Esophagus muscularis mucosa (tissue), 3 donors: ENCODE data around the gene EPGN.

Source experiments
- EP300 ChIP-seq: sonication (generic); formaldehyde crosslinking; IDR thresholded peaks from one replicate; pipeline ENCODE4 v1.6.1; 2017; ENCODE audit warnings: antibody characterized with exemption
- TF ChIP-seq, protein P1 (sequence below), 3 experiments: fragments of 200-600 bp in 2 of 3; fragments of 450-650 bp in 1 of 3; sonication (generic) in 2 of 3; IDR thresholded peaks; one replicate each; pipeline ENCODE4 v1.5.1; 2017 to 2019; ENCODE audit warnings: antibody characterized with exemption in 3 of 3, mild to moderate bottlenecking in 2 of 3, moderate library complexity in 1 of 3

DNA sequence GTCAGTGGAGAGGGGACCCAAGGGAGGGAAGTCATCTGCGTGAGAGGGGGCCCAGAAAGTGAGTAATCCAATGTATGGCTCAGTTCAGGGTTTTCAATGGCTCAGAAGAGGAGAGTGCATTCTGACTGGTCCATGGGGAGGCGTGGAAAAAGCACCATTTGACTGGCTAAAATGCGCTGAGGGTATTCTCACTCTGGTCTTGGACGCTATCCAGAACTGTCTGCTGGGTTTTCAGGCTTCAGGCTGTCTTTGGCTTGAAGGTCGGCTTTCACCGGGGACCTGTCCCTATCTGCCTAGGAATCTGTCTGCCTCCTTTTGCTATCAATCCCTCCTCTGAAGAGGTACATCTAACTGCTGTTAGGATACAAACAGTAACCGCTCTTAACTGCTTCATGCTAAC lies 26.4 kb downstream of the EPGN start:
- TF ChIP-seq, protein P1, sequence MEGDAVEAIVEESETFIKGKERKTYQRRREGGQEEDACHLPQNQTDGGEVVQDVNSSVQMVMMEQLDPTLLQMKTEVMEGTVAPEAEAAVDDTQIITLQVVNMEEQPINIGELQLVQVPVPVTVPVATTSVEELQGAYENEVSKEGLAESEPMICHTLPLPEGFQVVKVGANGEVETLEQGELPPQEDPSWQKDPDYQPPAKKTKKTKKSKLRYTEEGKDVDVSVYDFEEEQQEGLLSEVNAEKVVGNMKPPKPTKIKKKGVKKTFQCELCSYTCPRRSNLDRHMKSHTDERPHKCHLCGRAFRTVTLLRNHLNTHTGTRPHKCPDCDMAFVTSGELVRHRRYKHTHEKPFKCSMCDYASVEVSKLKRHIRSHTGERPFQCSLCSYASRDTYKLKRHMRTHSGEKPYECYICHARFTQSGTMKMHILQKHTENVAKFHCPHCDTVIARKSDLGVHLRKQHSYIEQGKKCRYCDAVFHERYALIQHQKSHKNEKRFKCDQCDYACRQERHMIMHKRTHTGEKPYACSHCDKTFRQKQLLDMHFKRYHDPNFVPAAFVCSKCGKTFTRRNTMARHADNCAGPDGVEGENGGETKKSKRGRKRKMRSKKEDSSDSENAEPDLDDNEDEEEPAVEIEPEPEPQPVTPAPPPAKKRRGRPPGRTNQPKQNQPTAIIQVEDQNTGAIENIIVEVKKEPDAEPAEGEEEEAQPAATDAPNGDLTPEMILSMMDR (IDR thresholded peaks at IDR 0.05) = no peak
- no peak for TF ChIP-seq EP300
